ENCODE results near the gene ISLR.

The ISLR gene

DNA sequence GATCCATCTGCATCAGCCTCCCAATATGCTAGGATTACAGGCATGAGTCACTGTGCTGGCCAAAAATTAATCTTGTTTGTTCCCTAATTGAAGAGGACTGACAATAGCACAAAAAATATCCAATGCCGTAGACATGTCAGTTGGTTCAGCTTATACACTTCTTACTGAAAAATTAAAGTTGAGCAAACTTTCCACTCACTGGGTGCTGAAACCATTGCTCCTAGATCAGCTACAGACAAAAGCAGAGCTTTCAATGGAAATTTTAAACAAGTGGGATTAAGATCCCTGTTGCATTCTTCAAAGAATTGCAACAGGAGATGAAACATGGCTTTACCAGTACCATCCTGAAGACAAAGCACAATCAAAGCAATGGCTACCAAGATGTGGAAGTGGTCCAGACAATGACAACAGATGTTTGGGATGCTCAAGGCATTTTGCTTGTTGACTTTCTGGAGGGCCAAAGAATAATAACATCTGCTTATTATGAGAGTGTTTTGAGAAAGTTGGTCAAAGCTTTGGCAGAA is 27.2 kb upstream of the ISLR start:
- Histone ChIP-seq H3K27ac (ENCODE audit: extremely low read depth, low read depth, low read length) (no peak overlapping the region), H3K9me3 (ENCODE audit: control insufficient read depth, insufficient read depth, low read depth, low read length) (no peaks in the 10 kb centered on the region; the same call in 1 of the 2 replicates), H3K36me3 (ENCODE audit: control insufficient read depth in 2 of 2, insufficient read depth in 1 of 2, low read length in 2 of 2) (no peaks in the 10 kb centered on the region), H3K4me1 (ENCODE audit: control insufficient read depth, insufficient read depth, low read length) (no peaks in the 10 kb centered on the region), H3K4me3 (ENCODE audit: low read depth, low read length) (no peak overlapping the region)
- TF ChIP-seq, protein P1, sequence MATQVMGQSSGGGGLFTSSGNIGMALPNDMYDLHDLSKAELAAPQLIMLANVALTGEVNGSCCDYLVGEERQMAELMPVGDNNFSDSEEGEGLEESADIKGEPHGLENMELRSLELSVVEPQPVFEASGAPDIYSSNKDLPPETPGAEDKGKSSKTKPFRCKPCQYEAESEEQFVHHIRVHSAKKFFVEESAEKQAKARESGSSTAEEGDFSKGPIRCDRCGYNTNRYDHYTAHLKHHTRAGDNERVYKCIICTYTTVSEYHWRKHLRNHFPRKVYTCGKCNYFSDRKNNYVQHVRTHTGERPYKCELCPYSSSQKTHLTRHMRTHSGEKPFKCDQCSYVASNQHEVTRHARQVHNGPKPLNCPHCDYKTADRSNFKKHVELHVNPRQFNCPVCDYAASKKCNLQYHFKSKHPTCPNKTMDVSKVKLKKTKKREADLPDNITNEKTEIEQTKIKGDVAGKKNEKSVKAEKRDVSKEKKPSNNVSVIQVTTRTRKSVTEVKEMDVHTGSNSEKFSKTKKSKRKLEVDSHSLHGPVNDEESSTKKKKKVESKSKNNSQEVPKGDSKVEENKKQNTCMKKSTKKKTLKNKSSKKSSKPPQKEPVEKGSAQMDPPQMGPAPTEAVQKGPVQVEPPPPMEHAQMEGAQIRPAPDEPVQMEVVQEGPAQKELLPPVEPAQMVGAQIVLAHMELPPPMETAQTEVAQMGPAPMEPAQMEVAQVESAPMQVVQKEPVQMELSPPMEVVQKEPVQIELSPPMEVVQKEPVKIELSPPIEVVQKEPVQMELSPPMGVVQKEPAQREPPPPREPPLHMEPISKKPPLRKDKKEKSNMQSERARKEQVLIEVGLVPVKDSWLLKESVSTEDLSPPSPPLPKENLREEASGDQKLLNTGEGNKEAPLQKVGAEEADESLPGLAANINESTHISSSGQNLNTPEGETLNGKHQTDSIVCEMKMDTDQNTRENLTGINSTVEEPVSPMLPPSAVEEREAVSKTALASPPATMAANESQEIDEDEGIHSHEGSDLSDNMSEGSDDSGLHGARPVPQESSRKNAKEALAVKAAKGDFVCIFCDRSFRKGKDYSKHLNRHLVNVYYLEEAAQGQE (tag by site-specific recombination; IDR thresholded peaks at IDR 0.05) = 0 out of 2 replicates have a peak, but pooled peaks have one; percentile 52
- TF ChIP-seq SCRT2 (tag by site-specific recombination; IDR thresholded peaks at IDR 0.05) (peak; percentile 66), PRDM1 (tag by site-specific recombination; IDR thresholded peaks at IDR 0.05) (no peak), TRIM28 (IDR thresholded peaks at IDR 0.05; ENCODE audit: borderline replicate concordance, low read length) (peak; percentile 42; the same call in 1 of the 2 replicates), SETDB1 (IDR thresholded peaks at IDR 0.05; ENCODE audit: insufficient read length, low read length) (peak; percentile 94)
- ChIA-PET CTCF (interaction anchor here (0.6 to 1.1 kb wide), 4 partner anchors 16 to 99 kb away, joined by 3 to 4 read pairs (median 3); no protein-coding TSS in a partner anchor), POLR2A (interaction anchor here (0.7 kb wide), 1 partner anchor 10 kb away, joined by 6 read pairs; no protein-coding TSS in a partner anchor)

DNA sequence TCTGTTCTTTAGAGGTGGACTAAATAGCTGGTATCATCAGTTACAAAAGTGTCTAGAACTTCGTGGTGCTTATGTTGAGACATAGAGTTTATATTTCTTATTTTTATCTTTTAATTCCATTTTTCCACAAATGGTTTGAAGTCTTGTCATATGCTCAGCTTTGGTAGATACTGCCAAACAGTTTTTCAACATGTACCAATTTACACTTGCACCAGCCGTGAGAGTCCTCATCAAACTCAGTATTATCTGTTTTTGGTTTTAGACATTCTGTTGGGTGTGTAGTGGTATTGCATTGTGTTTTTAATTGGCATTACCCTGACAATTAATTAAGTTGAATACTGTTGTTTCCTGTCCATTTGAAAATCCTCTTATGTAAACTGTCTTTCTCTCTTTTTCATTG is 26.5 kb upstream of the ISLR start:
- CTCF ChIA-PET = interaction anchor here (0.7 to 1.1 kb wide), 2 partner anchors 15 to 144 kb away, joined by 3 read pairs; no protein-coding TSS in a partner anchor

More for the DNA sequence above, 26.5 kb upstream of the ISLR start:
- Histone ChIP-seq H3K27ac (ENCODE audit: extremely low read depth, low read depth, low read length) (no peak overlapping the region), H3K36me3 (ENCODE audit: control insufficient read depth in 2 of 2, insufficient read depth in 1 of 2, low read length in 2 of 2) (no peaks in the 10 kb centered on the region), H3K4me1 (ENCODE audit: control insufficient read depth, insufficient read depth, low read length) (no peaks in the 10 kb centered on the region), H3K4me3 (ENCODE audit: low read depth, low read length) (no peak overlapping the region), H3K9me3 (ENCODE audit: control insufficient read depth, insufficient read depth, low read depth, low read length) (no peaks in the 10 kb centered on the region; the same call in 1 of the 2 replicates)
- POLR2A ChIA-PET = no interaction called here
- TF ChIP-seq ZNF169 (tag by site-specific recombination; IDR thresholded peaks at IDR 0.05) (no peak), ZNF664 (tag by site-specific recombination; IDR thresholded peaks at IDR 0.05) (no peak)
- TF ChIP-seq, protein P2, sequence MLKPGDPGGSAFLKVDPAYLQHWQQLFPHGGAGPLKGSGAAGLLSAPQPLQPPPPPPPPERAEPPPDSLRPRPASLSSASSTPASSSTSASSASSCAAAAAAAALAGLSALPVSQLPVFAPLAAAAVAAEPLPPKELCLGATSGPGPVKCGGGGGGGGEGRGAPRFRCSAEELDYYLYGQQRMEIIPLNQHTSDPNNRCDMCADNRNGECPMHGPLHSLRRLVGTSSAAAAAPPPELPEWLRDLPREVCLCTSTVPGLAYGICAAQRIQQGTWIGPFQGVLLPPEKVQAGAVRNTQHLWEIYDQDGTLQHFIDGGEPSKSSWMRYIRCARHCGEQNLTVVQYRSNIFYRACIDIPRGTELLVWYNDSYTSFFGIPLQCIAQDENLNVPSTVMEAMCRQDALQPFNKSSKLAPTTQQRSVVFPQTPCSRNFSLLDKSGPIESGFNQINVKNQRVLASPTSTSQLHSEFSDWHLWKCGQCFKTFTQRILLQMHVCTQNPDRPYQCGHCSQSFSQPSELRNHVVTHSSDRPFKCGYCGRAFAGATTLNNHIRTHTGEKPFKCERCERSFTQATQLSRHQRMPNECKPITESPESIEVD (tag by site-specific recombination; IDR thresholded peaks at IDR 0.05) = no peak
- TF ChIP-seq, protein P1 (tag by site-specific recombination; IDR thresholded peaks at IDR 0.05) = no peak
- TF ChIP-seq, protein P3, sequence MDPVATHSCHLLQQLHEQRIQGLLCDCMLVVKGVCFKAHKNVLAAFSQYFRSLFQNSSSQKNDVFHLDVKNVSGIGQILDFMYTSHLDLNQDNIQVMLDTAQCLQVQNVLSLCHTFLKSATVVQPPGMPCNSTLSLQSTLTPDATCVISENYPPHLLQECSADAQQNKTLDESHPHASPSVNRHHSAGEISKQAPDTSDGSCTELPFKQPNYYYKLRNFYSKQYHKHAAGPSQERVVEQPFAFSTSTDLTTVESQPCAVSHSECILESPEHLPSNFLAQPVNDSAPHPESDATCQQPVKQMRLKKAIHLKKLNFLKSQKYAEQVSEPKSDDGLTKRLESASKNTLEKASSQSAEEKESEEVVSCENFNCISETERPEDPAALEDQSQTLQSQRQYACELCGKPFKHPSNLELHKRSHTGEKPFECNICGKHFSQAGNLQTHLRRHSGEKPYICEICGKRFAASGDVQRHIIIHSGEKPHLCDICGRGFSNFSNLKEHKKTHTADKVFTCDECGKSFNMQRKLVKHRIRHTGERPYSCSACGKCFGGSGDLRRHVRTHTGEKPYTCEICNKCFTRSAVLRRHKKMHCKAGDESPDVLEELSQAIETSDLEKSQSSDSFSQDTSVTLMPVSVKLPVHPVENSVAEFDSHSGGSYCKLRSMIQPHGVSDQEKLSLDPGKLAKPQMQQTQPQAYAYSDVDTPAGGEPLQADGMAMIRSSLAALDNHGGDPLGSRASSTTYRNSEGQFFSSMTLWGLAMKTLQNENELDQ (tag by site-specific recombination; IDR thresholded peaks at IDR 0.05; ENCODE audit: low read depth) = no peak

Measured in HEK293 (cell line).